Measurements from ENCODE around the gene FADS6. TPM values are rescaled to one million over a fixed set of nuclear protein-coding genes. Genes with fewer than 3 reads are reported as not detected.
A peak's percentile ranks its signal among the peaks of the same experiment; 100 is the strongest.

Gene FADS6
- total RNA-seq, 4 donors from 2014 or later = not detected

DNA sequence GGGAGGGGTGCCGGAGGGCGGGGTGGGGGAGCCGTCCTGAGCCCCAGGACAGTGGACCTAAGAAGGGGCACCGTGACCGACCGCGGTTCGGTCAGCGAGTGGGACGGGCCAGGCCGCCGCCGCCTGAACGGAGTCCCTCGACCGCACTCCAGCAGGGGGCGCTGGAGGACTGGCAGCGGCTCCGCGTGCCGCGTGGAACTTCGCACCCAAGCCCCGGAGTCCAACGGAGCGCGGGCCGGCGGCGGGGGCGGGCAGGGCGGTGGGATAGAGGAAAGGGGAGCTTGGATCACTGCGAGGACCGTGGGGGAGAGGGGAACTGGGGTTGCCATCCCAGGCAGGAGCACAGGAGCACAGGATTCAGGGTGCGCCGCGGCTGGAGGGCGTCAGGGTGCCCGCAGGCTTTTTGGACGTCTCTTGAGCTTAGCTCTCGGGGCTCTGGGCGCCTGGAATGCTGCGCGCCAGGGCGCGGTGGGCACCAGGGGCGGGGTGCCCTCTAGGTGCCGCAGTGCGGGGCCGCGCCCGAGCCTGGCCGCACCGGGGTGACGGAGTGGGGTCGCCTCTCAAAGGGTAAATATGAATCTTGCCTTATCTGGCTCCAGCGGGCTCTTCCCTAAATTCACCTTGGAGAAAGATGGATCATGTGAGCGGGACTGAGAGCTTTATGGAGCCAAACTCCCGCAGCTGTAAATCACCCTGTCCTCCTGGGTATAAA is 30.3 kb upstream of the FADS6 start:
- intact Hi-C loops (cut with DNase I; ENCODE audit: low total_unique reads) (loop anchor here (1.0 kb wide), 1 partner anchor 35 kb away; no protein-coding TSS in a partner anchor), in situ Hi-C loops (cut with MboI; ENCODE audit: low sequenced_read_pairs in 4 of 4) (no loop called here)

DNA sequence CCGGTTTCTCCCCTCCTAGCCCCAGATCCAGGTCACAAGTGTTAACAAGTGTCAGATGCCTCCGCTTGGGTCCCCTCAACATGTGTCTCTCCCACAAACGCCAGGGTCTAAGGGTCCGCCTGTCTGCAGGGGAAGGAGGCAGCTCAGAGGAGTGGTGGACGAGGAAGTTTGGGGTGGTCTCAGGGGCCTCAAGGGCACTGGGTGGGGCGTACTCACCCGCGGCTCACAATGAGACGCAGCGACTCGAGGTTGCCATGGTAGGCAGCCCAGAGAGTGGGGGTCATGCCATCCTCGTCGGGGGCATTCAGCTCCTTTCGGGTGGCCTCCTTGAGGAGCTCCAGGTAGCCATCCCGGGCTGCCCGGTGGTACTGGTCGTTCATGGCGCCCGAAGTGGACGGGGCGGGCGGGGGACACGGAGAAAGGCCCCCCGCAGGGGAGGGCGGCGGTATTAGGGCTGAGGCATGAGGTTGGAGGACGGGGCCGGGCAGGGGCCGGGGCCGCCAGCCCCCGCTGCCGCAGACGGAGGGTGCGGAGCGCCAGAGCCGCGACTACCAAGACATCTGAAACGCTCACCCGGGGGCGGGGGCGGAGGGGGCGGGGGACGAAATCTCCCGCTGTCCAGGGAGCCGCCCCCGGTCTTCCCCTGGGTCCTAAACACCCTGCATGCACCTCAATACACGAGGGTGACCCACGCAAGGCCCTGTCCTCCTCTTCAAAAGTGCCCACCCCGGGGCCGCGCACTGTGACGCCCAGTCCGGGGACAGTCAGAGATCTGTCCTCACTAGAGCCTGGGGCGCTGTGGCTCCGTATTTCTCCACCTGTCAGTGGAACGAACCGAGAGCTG is 29.5 kb upstream of the FADS6 start, which contains the start of gene USH1G:
USH1G (minus strand) TSS at position 562 of the 844 bp plus-strand sequence; CDS start at position 380, 182 bp downstream.
- DNase-seq (no peak), ATAC-seq (peak in 1 of 2 donors; percentile 26)
- in situ Hi-C loops (cut with MboI; ENCODE audit: low sequenced_read_pairs in 4 of 4) = no loop called here
- Histone ChIP-seq H3K4me3 (peak within 1 kb of the TSS; percentile 10 to 54 (median 42)), H3K27me3 (peaks cover 46 to 58% (median 56%) of the 10 kb centered on the region in 3 donors), H3K9me3 (no peaks in the 10 kb centered on the region), H3K4me1 (peaks cover 0 to 14% of the 10 kb centered on the region in 2 donors), H3K27ac (no peak within 1 kb of the TSS), H3K36me3 (no peaks in the 10 kb centered on the region)
- TF ChIP-seq, protein P1, sequence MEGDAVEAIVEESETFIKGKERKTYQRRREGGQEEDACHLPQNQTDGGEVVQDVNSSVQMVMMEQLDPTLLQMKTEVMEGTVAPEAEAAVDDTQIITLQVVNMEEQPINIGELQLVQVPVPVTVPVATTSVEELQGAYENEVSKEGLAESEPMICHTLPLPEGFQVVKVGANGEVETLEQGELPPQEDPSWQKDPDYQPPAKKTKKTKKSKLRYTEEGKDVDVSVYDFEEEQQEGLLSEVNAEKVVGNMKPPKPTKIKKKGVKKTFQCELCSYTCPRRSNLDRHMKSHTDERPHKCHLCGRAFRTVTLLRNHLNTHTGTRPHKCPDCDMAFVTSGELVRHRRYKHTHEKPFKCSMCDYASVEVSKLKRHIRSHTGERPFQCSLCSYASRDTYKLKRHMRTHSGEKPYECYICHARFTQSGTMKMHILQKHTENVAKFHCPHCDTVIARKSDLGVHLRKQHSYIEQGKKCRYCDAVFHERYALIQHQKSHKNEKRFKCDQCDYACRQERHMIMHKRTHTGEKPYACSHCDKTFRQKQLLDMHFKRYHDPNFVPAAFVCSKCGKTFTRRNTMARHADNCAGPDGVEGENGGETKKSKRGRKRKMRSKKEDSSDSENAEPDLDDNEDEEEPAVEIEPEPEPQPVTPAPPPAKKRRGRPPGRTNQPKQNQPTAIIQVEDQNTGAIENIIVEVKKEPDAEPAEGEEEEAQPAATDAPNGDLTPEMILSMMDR (IDR thresholded peaks at IDR 0.05 in 4 of 5, conservative IDR thresholded peaks at IDR 0.05 in 1 of 5) = no peak
- TF ChIP-seq POLR2A (IDR thresholded peaks at IDR 0.05) = no peak
- intact Hi-C loops (cut with DNase I; ENCODE audit: low total_unique reads) = loop anchor here (1.0 kb wide), 1 partner anchor 35 kb away; no protein-coding TSS in a partner anchor

More for the DNA sequence above, 30.3 kb upstream of the FADS6 start:
- Histone ChIP-seq H3K4me3 (peak overlapping the region; percentile 10 to 54 (median 42)), H3K36me3 (no peaks in the 10 kb centered on the region), H3K27me3 (peaks cover 49 to 58% (median 56%) of the 10 kb centered on the region in 3 donors), H3K9me3 (no peaks in the 10 kb centered on the region), H3K27ac (no peak overlapping the region), H3K4me1 (peaks cover 0 to 14% of the 10 kb centered on the region in 2 donors)
- DNase-seq (peak; percentile 14 to 24), ATAC-seq (peak in 1 of 2 donors; percentile 73)
- TF ChIP-seq, protein P1 (IDR thresholded peaks at IDR 0.05 in 4 of 5, conservative IDR thresholded peaks at IDR 0.05 in 1 of 5) = peak in 4 of 5 experiments; percentile 39 to 78 (median 62)
- no peak for TF ChIP-seq POLR2A (IDR thresholded peaks at IDR 0.05)

DNA sequence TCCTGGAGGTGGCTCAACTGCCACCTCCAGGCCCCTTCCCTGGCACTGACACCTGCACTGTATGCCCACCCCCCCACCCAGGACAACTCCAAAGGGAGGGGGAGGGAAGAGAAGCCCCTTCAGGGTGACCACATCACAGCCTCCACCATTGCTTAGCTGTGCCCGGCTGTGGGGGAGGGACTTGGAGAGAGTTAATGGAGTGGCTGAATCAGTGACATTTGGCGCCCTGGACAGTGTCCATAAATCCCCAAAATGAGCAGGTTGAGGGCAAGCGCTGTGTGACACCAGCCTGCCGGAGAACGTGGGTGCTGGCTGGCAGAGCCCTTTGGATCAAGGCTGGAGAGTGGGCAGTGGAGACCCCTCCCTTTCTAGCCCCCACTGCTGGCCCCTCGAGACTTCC is 28.7 kb upstream of the FADS6 start:
- no peaks in the 10 kb centered on the region for H3K36me3 ChIP-seq
- no peak overlapping the region for H3K27ac ChIP-seq
- intact Hi-C loops (cut with DNase I; ENCODE audit: low total_unique reads) (no loop called here), in situ Hi-C loops (cut with MboI; ENCODE audit: low sequenced_read_pairs in 4 of 4) (no loop called here)
- peaks cover 46 to 56% (median 56%) of the 10 kb centered on the region in 3 donors for H3K27me3 ChIP-seq
- H3K4me3 ChIP-seq = no peak overlapping the region
- peaks cover 0 to 14% of the 10 kb centered on the region in 2 donors for H3K4me1 ChIP-seq
- DNase-seq = no peak
- TF ChIP-seq POLR2A (IDR thresholded peaks at IDR 0.05) = no peak
- no peak for ATAC-seq
- no peaks in the 10 kb centered on the region for H3K9me3 ChIP-seq

DNA sequence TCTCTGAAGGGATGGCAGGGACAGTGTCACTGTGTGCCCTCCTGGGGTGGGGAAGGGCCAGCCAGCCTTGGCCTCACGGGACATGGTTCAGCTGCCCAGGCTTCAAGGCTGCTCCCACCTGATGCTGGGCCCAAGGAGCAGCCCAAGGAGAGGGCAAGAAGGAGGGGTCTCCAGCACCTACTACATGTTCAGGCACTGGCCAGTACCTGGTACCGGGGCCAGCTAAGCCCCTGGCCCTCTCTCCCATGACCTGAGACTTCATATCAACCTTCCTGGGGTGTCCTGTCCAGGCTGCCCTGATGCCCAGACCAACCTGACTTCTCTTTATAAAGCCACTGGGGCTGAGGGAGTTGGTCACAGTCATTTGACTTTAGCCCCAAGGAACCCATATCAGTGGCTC is 28.3 kb upstream of the FADS6 start:
- H3K9me3 ChIP-seq = no peaks in the 10 kb centered on the region
- ATAC-seq (no peak), DNase-seq (no peak)
- no peaks in the 10 kb centered on the region for H3K36me3 ChIP-seq
- H3K27me3 ChIP-seq = peaks cover 44 to 56% (median 55%) of the 10 kb centered on the region in 3 donors
- H3K4me1 ChIP-seq = peaks cover 0 to 14% of the 10 kb centered on the region in 2 donors
- in situ Hi-C loops (cut with MboI; ENCODE audit: low sequenced_read_pairs in 4 of 4) = no loop called here
- H3K27ac ChIP-seq = no peak overlapping the region
- H3K4me3 ChIP-seq = no peak overlapping the region
- intact Hi-C loops (cut with DNase I; ENCODE audit: low total_unique reads) = no loop called here
- TF ChIP-seq, protein P1 (IDR thresholded peaks at IDR 0.05 in 4 of 5, conservative IDR thresholded peaks at IDR 0.05 in 1 of 5) = no peak
- TF ChIP-seq POLR2A (IDR thresholded peaks at IDR 0.05) = no peak

All from gastrocnemius medialis (tissue), 4 donors.